Stimulated activated CD8-positive, alpha-beta memory T cell treated with anti-CD3 and anti-CD28 coated beads, Interleukin-4, amount 100 ng/mL, for 4 hours (primary cell): ENCODE results near the gene CDC5L.

Experiments used
- DNase-seq, 2 donors: peaks; one replicate each; pipeline ENCODE4 v3.0.0-alpha.2; 2020; ENCODE audit warnings: low read depth in 2 of 2, low spot score in 1 of 2

The CDC5L gene

DNA sequence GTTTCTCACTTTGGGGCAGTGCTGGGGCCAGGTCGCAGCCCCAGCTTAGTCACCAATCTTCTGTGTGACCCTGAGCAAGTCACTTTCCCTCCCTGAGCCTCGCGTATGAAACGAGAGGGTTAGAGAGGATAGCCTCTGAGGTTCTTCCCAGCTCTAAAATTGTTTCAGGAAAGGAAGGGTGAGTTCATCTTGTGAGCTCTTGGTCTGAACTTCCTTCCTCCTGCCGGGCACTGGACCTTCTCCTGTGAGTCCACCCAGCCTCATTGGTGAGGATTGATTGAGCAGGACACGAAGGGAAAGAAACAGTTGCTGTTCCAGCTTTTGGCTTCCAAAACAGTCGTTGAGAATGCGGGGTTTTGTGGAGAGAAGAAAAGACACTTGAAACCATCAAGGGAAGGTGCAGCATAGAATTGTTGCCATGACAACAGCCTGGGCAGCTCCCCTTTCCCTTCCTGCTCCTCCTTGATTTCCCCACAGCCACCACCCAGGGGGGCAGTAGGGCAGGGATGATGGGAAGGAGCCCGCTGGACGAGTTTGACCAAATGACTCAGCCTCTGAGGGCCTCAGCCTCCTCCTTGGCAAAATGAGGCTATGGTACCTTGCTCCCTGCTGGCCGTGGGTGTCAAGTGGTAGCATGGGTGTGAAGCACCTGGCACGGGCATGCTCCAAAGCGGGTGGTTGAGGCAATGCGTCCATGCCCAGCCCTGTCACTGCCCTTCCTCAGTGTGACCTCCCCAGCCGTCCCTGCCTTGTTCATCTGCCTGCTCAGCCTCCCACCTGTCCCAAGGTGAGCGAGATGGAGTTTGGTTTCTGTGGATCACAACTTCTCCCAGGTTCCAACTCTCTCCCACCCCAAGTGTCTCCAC is 107.8 kb downstream of the CDC5L start:
- DNase-seq: no peak

DNA sequence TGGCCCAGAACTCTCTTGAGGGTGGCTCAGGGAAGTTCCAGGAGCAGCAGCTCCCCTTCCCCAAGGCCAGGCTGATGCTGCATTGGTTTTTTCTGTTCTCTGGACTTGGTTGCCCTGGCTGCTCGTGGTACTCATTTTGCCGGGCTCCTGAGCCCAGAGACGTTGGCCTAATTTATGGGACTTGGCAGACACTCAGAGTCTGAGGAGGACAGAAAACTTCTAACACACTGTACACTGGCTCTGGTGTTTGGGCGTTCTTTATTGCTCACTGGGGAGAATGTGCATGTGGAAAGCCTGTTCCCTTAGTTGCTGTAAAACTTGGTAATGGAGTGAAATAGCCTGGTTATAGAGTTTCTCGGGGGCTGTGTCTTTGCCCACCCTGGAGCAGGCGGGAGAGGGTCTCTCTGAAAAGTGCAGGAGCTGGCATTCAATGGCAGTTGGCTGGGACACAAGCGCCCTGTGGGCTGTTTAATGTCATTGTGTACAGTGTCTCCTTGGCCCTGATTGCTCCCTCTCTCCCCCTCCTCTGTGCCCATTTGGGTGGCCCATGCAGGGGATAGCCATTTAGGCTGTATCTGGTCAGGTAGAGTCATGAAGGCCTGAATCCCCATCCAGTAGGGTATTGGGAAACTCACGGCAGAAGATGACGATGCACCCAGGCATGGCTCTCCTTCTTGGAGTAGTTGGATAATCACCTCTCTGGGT is 109.3 kb downstream of the CDC5L start:
- DNase-seq: no peak

DNA sequence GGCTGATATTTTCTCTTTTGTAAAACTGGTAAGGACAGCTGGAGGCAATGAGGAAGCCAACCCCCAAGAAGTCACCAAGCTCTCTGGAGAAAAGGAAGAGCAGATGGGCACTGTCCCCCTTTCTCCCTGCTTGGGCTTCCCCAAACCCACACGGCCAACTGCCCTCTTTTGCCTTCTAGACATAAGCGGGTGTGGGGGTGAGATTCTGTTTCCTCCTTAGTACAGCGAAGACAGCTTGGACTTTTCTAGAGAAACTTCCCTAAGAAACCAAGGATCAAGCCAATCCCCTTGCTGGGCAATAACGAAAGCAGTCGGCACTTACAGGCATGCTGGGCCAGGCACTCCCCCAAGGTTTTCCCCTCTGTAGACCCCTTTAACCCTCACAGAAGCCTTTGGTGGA is 110.3 kb downstream of the CDC5L start:
- DNase-seq: no peak

DNA sequence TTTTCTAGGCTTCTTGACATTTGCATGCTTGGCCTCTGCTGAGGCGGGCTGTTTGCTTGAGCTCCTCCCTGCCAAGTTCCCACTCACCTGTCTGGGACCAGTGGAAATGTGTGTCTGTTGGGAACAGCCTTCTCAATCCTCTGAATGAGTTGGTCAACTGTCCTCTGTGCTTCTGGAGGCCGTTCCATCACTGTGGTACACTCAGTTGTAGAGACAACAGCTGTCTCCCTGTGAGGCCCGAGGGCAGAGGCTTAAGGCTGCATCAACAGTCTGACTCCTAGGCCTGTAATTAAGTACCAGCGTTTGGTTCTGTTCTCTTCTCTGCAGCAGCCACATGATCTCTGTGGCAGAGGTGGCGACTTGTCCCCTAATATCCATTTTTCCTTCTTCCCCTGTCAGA is 110.9 kb downstream of the CDC5L start:
- no peak for DNase-seq

DNA sequence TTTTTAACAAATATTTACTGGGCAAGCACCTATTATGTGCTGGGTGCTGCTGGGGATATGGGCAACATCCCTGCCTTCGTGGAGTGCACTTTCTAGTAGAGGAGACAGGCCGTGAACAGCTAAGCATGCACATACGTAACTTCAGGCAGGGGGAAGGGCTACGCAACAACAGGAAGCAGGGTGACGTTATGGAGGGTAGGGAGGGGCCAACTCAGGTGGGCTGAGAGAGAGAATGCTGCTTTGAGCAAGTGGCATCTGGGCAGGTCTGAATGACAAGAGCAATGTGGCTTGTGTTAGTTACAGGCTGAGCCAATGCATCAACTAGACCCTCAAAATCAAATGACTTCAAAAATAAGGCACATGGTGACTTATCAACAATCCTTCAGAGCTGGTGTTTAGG is 112.1 kb downstream of the CDC5L start:
- DNase-seq: no peak
